GM18508 (cell line): Measurements from ENCODE around the gene ARNT2.

Experiments used
- ATAC-seq: cut with Tn5 transposase; IDR thresholded peaks from one replicate; pipeline ENCODE4 v1.9.1; 2021; ENCODE audit warnings: moderate number of reproducible peaks; ENCODE audit not compliant: insufficient read depth, unreplicated experiment

Gene ARNT2

GRCh38 chr15:80608688-80609087 is 204.5 kb downstream of the ARNT2 start:
- ATAC-seq: no peak

GRCh38 chr15:80609091-80609490 is 204.9 kb downstream of the ARNT2 start:
- no peak for ATAC-seq

- ATAC-seq: no peak
Observed at GRCh38 chr15:80609512-80609946, 205.3 kb downstream of the ARNT2 start.

GRCh38 chr15:80611543-80612080 is 207.4 kb downstream of the ARNT2 start:
- ATAC-seq: no peak

GRCh38 chr15:80612118-80612823 is 208.1 kb downstream of the ARNT2 start:
- no peak for ATAC-seq

GRCh38 chr15:80613762-80614365 is 209.7 kb downstream of the ARNT2 start:
- ATAC-seq: no peak

GRCh38 chr15:80614711-80615360 is 210.7 kb downstream of the ARNT2 start:
- ATAC-seq: no peak

GRCh38 chr15:80615361-80615736 is 211.2 kb downstream of the ARNT2 start:
- no peak for ATAC-seq

GRCh38 chr15:80615783-80616391 is 211.7 kb downstream of the ARNT2 start:
- no peak for ATAC-seq

- no peak for ATAC-seq
Observed at GRCh38 chr15:80618685-80619400, 214.7 kb downstream of the ARNT2 start.

- ATAC-seq: no peak
Observed at GRCh38 chr15:80619680-80620079, 215.5 kb downstream of the ARNT2 start.

GRCh38 chr15:80620141-80620540 is 216.0 kb downstream of the ARNT2 start:
- ATAC-seq: no peak

- no peak for ATAC-seq
Observed at GRCh38 chr15:80620931-80621330, 216.7 kb downstream of the ARNT2 start.

GRCh38 chr15:80626643-80627120 is 222.5 kb downstream of the ARNT2 start:
- ATAC-seq: no peak

GRCh38 chr15:80629355-80629754 is 225.2 kb downstream of the ARNT2 start:
- no peak for ATAC-seq

GRCh38 chr15:80630981-80631380 is 226.8 kb downstream of the ARNT2 start:
- ATAC-seq: no peak

GRCh38 chr15:80633221-80633620 is 229.0 kb downstream of the ARNT2 start:
- no peak for ATAC-seq

- ATAC-seq: no peak
Observed at GRCh38 chr15:80635953-80636352, 231.8 kb downstream of the ARNT2 start.

GRCh38 chr15:80636675-80637074 is 232.5 kb downstream of the ARNT2 start:
- ATAC-seq: no peak

GRCh38 chr15:80637747-80638146 is 233.6 kb downstream of the ARNT2 start:
- no peak for ATAC-seq
